ENCODE data around the gene GNS.

GRCh38 chr12:64687816-64688215, 71.4 kb downstream of the GNS start:
- TF ChIP-seq POLR2A (IDR thresholded peaks at IDR 0.05; ENCODE audit: low read depth, low read length) (no peak), TAF1 (IDR thresholded peaks at IDR 0.05; ENCODE audit: borderline replicate concordance, low read depth, low read length) (no peak)

All from GM12892 (cell line).